Measurements from ENCODE around the gene LMO1. TPM values are rescaled to one million over a fixed set of nuclear protein-coding genes. Genes with fewer than 3 reads are reported as not detected.

The LMO1 gene
- total RNA-seq, 1 donor from 2014 or later, result not detected

- intact Hi-C loops (cut with DNase I), result no loop called here
- H3K4me3 ChIP-seq, result no peak overlapping the region
- H3K9me3 ChIP-seq, result no peaks in the 10 kb centered on the region
- TF ChIP-seq CTCF (IDR thresholded peaks at IDR 0.05), result no peak
- no peak overlapping the region for H3K27ac ChIP-seq
- DNase-seq (no peak), ATAC-seq (peak; percentile 58)
- no peaks in the 10 kb centered on the region for H3K27me3 ChIP-seq
- H3K36me3 ChIP-seq, result no peaks in the 10 kb centered on the region
- no peaks in the 10 kb centered on the region for H3K4me1 ChIP-seq
Observed at GRCh38 chr11:8213376-8213775, 50.3 kb downstream of the LMO1 start.

- H3K27ac ChIP-seq, result no peak overlapping the region
- no peak for DNase-seq
Observed at GRCh38 chr11:8209208-8209807, 54.4 kb downstream of the LMO1 start.

GRCh38 chr11:8207080-8208000 is 56.3 kb downstream of the LMO1 start:
- intact Hi-C loops (cut with DNase I), result no loop called here
- ATAC-seq (no peak), DNase-seq (no peak)
- Histone ChIP-seq H3K4me3 (peak overlapping the region; percentile 8), H3K36me3 (no peaks in the 10 kb centered on the region), H3K27me3 (peaks cover 8% of the 10 kb centered on the region), H3K4me1 (peaks cover 11% of the 10 kb centered on the region), H3K9me3 (no peaks in the 10 kb centered on the region), H3K27ac (peak overlapping the region; percentile 47)
- TF ChIP-seq CTCF (IDR thresholded peaks at IDR 0.05), result no peak

More at GRCh38 chr11:8209208-8209807, 54.4 kb downstream of the LMO1 start:
- peak; percentile 33 for ATAC-seq
- Histone ChIP-seq H3K27me3 (peaks cover 8% of the 10 kb centered on the region), H3K4me3 (no peak overlapping the region), H3K36me3 (no peaks in the 10 kb centered on the region), H3K9me3 (no peaks in the 10 kb centered on the region), H3K4me1 (peaks cover 11% of the 10 kb centered on the region)
- TF ChIP-seq CTCF (IDR thresholded peaks at IDR 0.05), result peak; percentile 44
- intact Hi-C loops (cut with DNase I), result no loop called here

- no peak for DNase-seq
- Histone ChIP-seq H3K9me3 (no peaks in the 10 kb centered on the region), H3K27me3 (peaks cover 8% of the 10 kb centered on the region), H3K36me3 (no peaks in the 10 kb centered on the region), H3K4me1 (peaks cover 11% of the 10 kb centered on the region), H3K4me3 (peak overlapping the region; percentile 8), H3K27ac (peak overlapping the region; percentile 47)
- TF ChIP-seq CTCF (IDR thresholded peaks at IDR 0.05), result no peak
- intact Hi-C loops (cut with DNase I), result no loop called here
- peak; percentile 38 for ATAC-seq
Observed at GRCh38 chr11:8206251-8207079, 57.2 kb downstream of the LMO1 start.

- Histone ChIP-seq H3K9me3 (no peaks in the 10 kb centered on the region), H3K4me1 (peaks cover 11% of the 10 kb centered on the region), H3K27ac (no peak overlapping the region), H3K36me3 (no peaks in the 10 kb centered on the region), H3K4me3 (no peak overlapping the region), H3K27me3 (peaks cover 8% of the 10 kb centered on the region)
- DNase-seq (no peak), ATAC-seq (no peak)
- TF ChIP-seq CTCF (IDR thresholded peaks at IDR 0.05), result no peak
- intact Hi-C loops (cut with DNase I), result no loop called here
Observed at GRCh38 chr11:8205566-8205965, 58.1 kb downstream of the LMO1 start.
